Transverse colon (tissue), 4 donors: ENCODE results near the gene SULT1A1. TPM values are rescaled to one million over a fixed set of nuclear protein-coding genes. Genes with fewer than 3 reads are reported as not detected.
A peak's percentile ranks its signal among the peaks of the same experiment; 100 is the strongest.
"Not testable (repeated sequence)": the region's sequence is repeated elsewhere in the genome, so short reads cannot be mapped to it uniquely, and the experiment has no call there.

Source experiments
- DNase-seq: peaks from one replicate; pipeline ENCODE4 v3.0.0-alpha.2; 2019
- H3K27ac ChIP-seq, 4 donors: fragments of 200-600 bp; sonication (generic); 2 replicates each; pipeline ENCODE4 v1.5.1; 2016 to 2018; ENCODE audit warnings: inconsistent platforms in 4 of 4
- H3K27me3 ChIP-seq: fragments of 200-600 bp; sonication (generic); 2 replicates; pipeline ENCODE4 v1.5.1; 2017; ENCODE audit warnings: inconsistent platforms
- H3K36me3 ChIP-seq, 4 donors: fragments of 200-600 bp; sonication (generic); 2 replicates each; pipeline ENCODE4 v1.5.1; 2017 to 2019; ENCODE audit warnings: inconsistent platforms in 4 of 4
- H3K4me1 ChIP-seq, 4 donors: fragments of 200-600 bp; sonication (generic); 2 replicates each; pipeline ENCODE4 v1.5.1; 2017 to 2020; ENCODE audit warnings: inconsistent platforms in 4 of 4
- H3K4me3 ChIP-seq, 4 donors: fragments of 200-600 bp; sonication (generic); 1 replicate in 1 of 4; 2 replicates in 3 of 4; pipeline versions ENCODE4 v1.5.1 to v1.6.1; 2017 to 2019; ENCODE audit warnings: inconsistent platforms in 4 of 4
- H3K9me3 ChIP-seq, 2 donors: fragments of 200-600 bp; sonication (generic); 2 replicates each; pipeline ENCODE4 v1.5.1; 2017 to 2019; ENCODE audit warnings: inconsistent platforms in 2 of 2
- CTCF ChIP-seq, 5 experiments: fragments of 200-600 bp in 3 of 5; fragments of 450-650 bp in 2 of 5; sonication (generic) in 3 of 5; IDR thresholded peaks; 1 replicate in 2 of 5; 2 replicates in 3 of 5; pipeline ENCODE4 v1.5.1; 2016 to 2017; ENCODE audit warnings: antibody characterized with exemption in 5 of 5, inconsistent platforms in 3 of 5, mild to moderate bottlenecking in 2 of 5, moderate library complexity in 1 of 5
- EP300 ChIP-seq: sonication (generic); formaldehyde crosslinking; IDR thresholded peaks from one replicate; pipeline ENCODE4 v1.6.1; 2017; ENCODE audit warnings: antibody characterized with exemption, low read depth
- POLR2A ChIP-seq: fragments of 450-650 bp; IDR thresholded peaks from one replicate; pipeline ENCODE4 v1.6.1; 2016; ENCODE audit warnings: antibody characterized with exemption, mild to moderate bottlenecking, moderate library complexity
- POLR2AphosphoS5 ChIP-seq, 3 donors: sonication (generic); formaldehyde crosslinking; IDR thresholded peaks; one replicate each; pipeline ENCODE4 v1.6.1; 2016; ENCODE audit warnings: antibody characterized with exemption in 3 of 3
- WGBS, 2 donors: methylation state at CpG; one replicate each; pipeline ENCODE4 v1.1.5; 2018; ENCODE audit warnings: low coverage in 1 of 2; 5-methylcytosine and 5-hydroxymethylcytosine counted together
- in situ Hi-C, 4 donors: fragments of 200-750 bp; cut with MboI; loops; one replicate each; pipeline versions ENCODE4 v1.15.0 to v1.15.1; 2017; ENCODE audit warnings: low sequenced_read_pairs in 3 of 4, low pct_ligation_motif_present in 1 of 4, low pct_unique_long_range_greater_than_20kb in 1 of 4
- intact Hi-C: fragments of 100-400 bp; cut with DNase I; formaldehyde crosslinking; loops from one replicate; pipeline ENCODE4 v1.15.1; 2023; ENCODE audit warnings: low total_unique reads
- total RNA-seq, 4 donors: library from RNA; depleted of rRNA; stranded (reverse); fragments of >200 nt; gene quantifications; one replicate each; pipeline ENCODE4 v1.1.0, GENCODE V29; 2016

SULT1A1 gene
- total RNA-seq, 4 donors from 2014 or later, result 137 to 455 (median 280) TPM

GRCh38 chr16:28610595-28611191 lies 849 bp upstream of the SULT1A1 start:
- H3K4me1 ChIP-seq, result peaks cover 12 to 30% (median 21%) of the 10 kb centered on the region in 4 donors
- WGBS, 2 donors, result 31 to 66% methylated on average over 2 to 10 of the region's 10 CpGs
- intact Hi-C loops (no loop called here), in situ Hi-C loops (no loop called here)
- peak overlapping the region; percentile 74 to 84 (median 78) for H3K27ac ChIP-seq
- H3K4me3 ChIP-seq, result peak overlapping the region in 1 of 4 donors; percentile 40
- no peaks in the 10 kb centered on the region for H3K27me3 ChIP-seq
- TF ChIP-seq POLR2AphosphoS5 (IDR thresholded peaks at IDR 0.05) (no peak), CTCF (IDR thresholded peaks at IDR 0.05) (no peak), POLR2A (no peak), EP300 (no peak)
- no peaks in the 10 kb centered on the region for H3K36me3 ChIP-seq
- no peaks in the 10 kb centered on the region for H3K9me3 ChIP-seq
- DNase-seq, result peak; percentile 45

- in situ Hi-C loops, result not testable (repeated sequence)
Measured at GRCh38 chr16:28608867-28609596, 812 bp downstream of the SULT1A1 start.

GRCh38 chr16:28608496-28608808 lies 1.4 kb downstream of the SULT1A1 start:
- intact Hi-C loops, H3K36me3 ChIP-seq, in situ Hi-C loops, H3K27ac ChIP-seq, H3K9me3 ChIP-seq, H3K27me3 ChIP-seq, DNase-seq, H3K4me3 ChIP-seq: not testable (repeated sequence)
- 91% methylated on average over 7 of the region's 7 CpGs; no CpG with 5 or more reads in 1 of the 2 donors for WGBS, 2 donors
- peaks cover 12 to 30% (median 21%) of the 10 kb centered on the region in 4 donors for H3K4me1 ChIP-seq

More at GRCh38 chr16:28608867-28609596, 812 bp downstream of the SULT1A1 start:
- WGBS, 2 donors, result 79% methylated on average over 11 of the region's 11 CpGs; no CpG with 5 or more reads in 1 of the 2 donors
- peak overlapping the region; percentile 74 to 84 (median 78) for H3K27ac ChIP-seq
- intact Hi-C loops, H3K36me3 ChIP-seq, H3K9me3 ChIP-seq, H3K27me3 ChIP-seq: not testable (repeated sequence)
- DNase-seq, result peak; percentile 39
- H3K4me3 ChIP-seq, result peak overlapping the region; percentile 0 to 40 (median 28)
- peaks cover 12 to 30% (median 21%) of the 10 kb centered on the region in 4 donors for H3K4me1 ChIP-seq

GRCh38 chr16:28607681-28608495 lies 2.0 kb downstream of the SULT1A1 start:
- peaks cover 12 to 30% (median 21%) of the 10 kb centered on the region in 4 donors for H3K4me1 ChIP-seq
- 91 to 92% methylated on average over 4 to 10 of the region's 10 CpGs for WGBS, 2 donors
- in situ Hi-C loops, H3K4me3 ChIP-seq, H3K36me3 ChIP-seq, H3K9me3 ChIP-seq, H3K27ac ChIP-seq, H3K27me3 ChIP-seq, intact Hi-C loops: not testable (repeated sequence)
- DNase-seq, result peak; percentile 7

- Histone ChIP-seq H3K27ac (no peak overlapping the region), H3K4me1 (peaks cover 12 to 30% (median 21%) of the 10 kb centered on the region in 4 donors), H3K4me3 (no peak overlapping the region), H3K27me3 (no peaks in the 10 kb centered on the region), H3K9me3 (no peaks in the 10 kb centered on the region), H3K36me3 (no peaks in the 10 kb centered on the region)
- peak; percentile 6 for DNase-seq
- intact Hi-C loops (no loop called here), in situ Hi-C loops (no loop called here)
- 94% methylated on average over 9 of the region's 9 CpGs; no CpG with 5 or more reads in 1 of the 2 donors for WGBS, 2 donors
- TF ChIP-seq POLR2AphosphoS5 (IDR thresholded peaks at IDR 0.05) (no peak), EP300 (no peak), CTCF (IDR thresholded peaks at IDR 0.05) (no peak), POLR2A (no peak)
Measured at GRCh38 chr16:28607116-28607623, 2.7 kb downstream of the SULT1A1 start.
